ENCODE data around the gene C12orf57.
A peak's percentile ranks its signal among the peaks of the same experiment; 100 is the strongest.
"Not testable (repeated sequence)": the region's sequence is repeated elsewhere in the genome, so short reads cannot be mapped to it uniquely, and the experiment has no call there.

C12orf57 gene

DNA sequence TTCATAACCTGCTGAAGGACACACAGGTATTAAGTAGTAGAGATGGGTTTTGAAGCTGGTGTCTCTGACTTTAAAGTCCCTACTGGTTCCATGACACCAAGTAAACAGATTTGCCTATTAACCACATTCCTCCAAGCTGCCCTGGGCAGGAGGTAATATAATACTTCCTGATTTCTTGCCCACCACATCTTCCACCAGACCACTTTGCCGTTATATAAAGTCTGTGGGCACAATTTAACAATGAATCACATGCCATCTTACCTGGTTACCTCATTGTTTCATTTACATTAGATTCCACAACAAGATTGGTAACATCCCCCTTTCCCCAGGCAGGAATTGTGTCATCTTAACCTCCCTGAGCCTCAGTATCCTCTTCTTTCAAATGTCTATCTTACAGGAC is 40.1 kb upstream of the C12orf57 start:
- Histone ChIP-seq H3K27me3 (replicated peaks in 2 of 5; ENCODE audit: control insufficient read depth in 4 of 5, insufficient read depth in 5 of 5, low read length in 4 of 5) (no peaks in the 10 kb centered on the region), H3K27ac (ENCODE audit: insufficient read depth in 1 of 2, low read depth in 1 of 2, low read length in 2 of 2, poor library complexity in 1 of 2, severe bottlenecking in 2 of 2) (peak overlapping the region; percentile 93 to 97), H3K36me3 (ENCODE audit: control insufficient read depth in 4 of 4, insufficient read depth in 4 of 4, low read length in 3 of 4) (peaks cover 0 to 13% (median 3%) of the 10 kb centered on the region in 4 experiments), H3K4me3 (ENCODE audit: control insufficient read depth in 1 of 7, extremely low read depth in 1 of 7, insufficient read depth in 4 of 7, low read depth in 2 of 7, low read length in 6 of 7) (peak overlapping the region in 2 of 7 experiments; percentile 70 to 85), H3K9me3 (ENCODE audit: control extremely low read depth in 1 of 5, control insufficient read depth in 4 of 5, insufficient read depth in 2 of 5, low read depth in 1 of 5, low read length in 4 of 5) (no peaks in the 10 kb centered on the region), H3K4me1 (ENCODE audit: control extremely low read depth in 1 of 4, control insufficient read depth in 4 of 4, insufficient read depth in 4 of 4, low read length in 3 of 4) (peaks cover 17 to 45% (median 40%) of the 10 kb centered on the region in 4 experiments)
- 0% methylated on average over 1 of the region's 1 CpG for WGBS (ENCODE audit: insufficient coverage)
- DNase-seq: peak; percentile 35 to 86 (median 83)
- CTCF ChIA-PET: interaction anchor here (0.8 to 12.4 kb wide), 6 partner anchors 9 to 33 kb away, joined by 3 to 105 read pairs (median 9); partner anchors contain the start of genes SPSB2 and TPI1
- POLR2A ChIA-PET: no interaction called here

DNA sequence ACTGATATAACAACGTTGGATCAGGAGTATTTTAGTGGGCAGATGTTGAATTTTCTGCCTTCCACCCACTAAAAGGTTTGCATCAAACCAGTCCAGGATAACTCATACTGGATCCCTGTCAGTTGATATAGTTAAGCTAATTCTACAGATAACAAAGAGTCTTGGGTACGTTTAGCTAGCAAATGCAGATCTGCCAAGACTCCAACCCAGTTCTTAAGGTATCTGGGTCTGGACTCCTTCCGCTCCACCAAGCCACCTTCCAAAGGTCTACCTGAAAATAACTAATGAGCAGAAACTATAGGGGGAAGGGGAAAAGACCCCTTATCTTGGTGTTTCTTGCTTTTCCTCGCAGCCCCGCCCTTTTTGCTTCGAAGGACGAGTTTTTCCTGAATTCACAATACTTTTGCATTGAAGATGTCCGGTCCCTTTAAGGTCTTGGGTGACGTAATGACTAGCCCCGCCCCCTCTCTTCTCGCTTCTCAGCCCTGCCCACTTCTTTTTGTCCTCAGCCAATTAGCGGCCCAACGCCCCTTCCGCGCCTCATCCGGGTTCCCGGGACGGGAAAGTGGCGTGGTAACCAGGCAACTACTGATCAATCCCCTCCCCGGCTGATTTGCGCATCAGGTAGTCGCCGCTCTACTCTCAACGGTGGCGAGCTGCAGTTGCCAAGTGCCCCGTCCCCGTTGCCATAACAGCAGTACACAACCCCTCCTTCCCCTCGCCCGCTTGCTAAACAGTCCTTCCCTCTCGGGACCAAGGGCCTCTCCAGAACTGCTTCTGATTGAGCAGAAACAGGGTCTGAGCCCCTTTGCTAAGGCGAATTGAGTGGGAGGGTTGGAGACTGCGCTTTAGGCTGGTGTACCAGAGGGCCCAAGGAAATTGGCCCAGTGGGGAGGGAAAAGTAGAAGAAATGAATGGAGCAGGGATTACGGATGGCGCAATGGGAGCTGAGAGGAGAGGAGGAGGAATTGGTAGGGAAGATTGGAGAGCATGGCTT is 39.2 kb upstream of the C12orf57 start, which contains the start of gene LRRC23:
LRRC23 (plus strand) TSS at position 543 of the 997 bp plus-strand sequence. CDS start 812 bp downstream, outside the sequence.
- POLR2A ChIA-PET: interaction anchor here (0.7 to 1.4 kb wide), 2 partner anchors 33 to 113 kb away, joined by 3 to 6 read pairs; no protein-coding TSS in a partner anchor
- 5% methylated on average over 26 of the region's 34 CpGs for WGBS (ENCODE audit: insufficient coverage)

DNA sequence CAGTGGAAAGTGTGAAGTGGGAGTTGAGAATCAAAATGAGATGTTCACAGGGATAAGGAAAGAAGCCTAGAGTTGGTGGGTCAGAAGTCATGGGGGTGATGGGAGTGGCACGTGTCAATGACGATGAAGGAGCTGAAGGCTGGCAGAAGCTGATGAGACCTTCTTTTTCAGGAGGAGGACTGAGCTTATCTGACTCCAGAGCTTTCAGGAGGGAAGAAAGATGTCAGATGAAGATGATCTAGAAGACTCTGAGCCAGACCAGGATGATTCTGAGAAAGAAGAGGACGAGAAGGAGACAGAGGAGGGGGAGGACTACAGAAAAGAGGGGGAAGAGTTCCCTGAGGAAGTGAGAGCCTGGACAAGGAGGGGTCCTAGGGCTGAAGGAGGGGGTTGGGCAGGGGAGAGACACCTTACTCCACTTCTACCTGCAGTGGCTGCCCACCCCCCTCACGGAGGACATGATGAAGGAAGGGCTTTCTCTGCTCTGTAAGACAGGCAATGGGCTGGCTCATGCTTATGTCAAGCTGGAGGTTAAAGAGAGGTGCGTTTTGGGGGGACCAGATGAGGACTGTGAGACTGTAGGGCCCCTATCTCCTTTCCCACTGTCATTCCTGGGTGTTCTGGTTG is 38.3 kb upstream of the C12orf57 start:
- CTCF ChIA-PET: interaction anchor here (0.7 to 12.4 kb wide), 7 partner anchors 12 to 203 kb away, joined by 3 to 105 read pairs (median 4); partner anchors contain the start of genes SPSB2 and TPI1
- peaks cover 0 to 13% (median 3%) of the 10 kb centered on the region in 4 experiments for H3K36me3 ChIP-seq (ENCODE audit: control insufficient read depth in 4 of 4, insufficient read depth in 4 of 4, low read length in 3 of 4)
- H3K4me1 ChIP-seq (ENCODE audit: control extremely low read depth in 1 of 4, control insufficient read depth in 4 of 4, insufficient read depth in 4 of 4, low read length in 3 of 4): peaks cover 15 to 29% (median 26%) of the 10 kb centered on the region in 4 experiments
- no peak for DNase-seq
- POLR2A ChIA-PET: interaction anchor here (0.6 to 1.4 kb wide), 3 partner anchors 32 to 112 kb away, joined by 3 to 6 read pairs (median 4); no protein-coding TSS in a partner anchor
- no peaks in the 10 kb centered on the region for H3K27me3 ChIP-seq (replicated peaks in 2 of 5; ENCODE audit: control insufficient read depth in 4 of 5, insufficient read depth in 5 of 5, low read length in 4 of 5)
- WGBS (ENCODE audit: insufficient coverage): 94% methylated on average over 4 of the region's 5 CpGs
- peak overlapping the region; percentile 93 to 97 for H3K27ac ChIP-seq (ENCODE audit: insufficient read depth in 1 of 2, low read depth in 1 of 2, low read length in 2 of 2, poor library complexity in 1 of 2, severe bottlenecking in 2 of 2)
- peak overlapping the region in 6 of 7 experiments; percentile 70 to 87 (median 78) for H3K4me3 ChIP-seq (ENCODE audit: control insufficient read depth in 1 of 7, extremely low read depth in 1 of 7, insufficient read depth in 4 of 7, low read depth in 2 of 7, low read length in 6 of 7)
- no peaks in the 10 kb centered on the region for H3K9me3 ChIP-seq (ENCODE audit: control extremely low read depth in 1 of 5, control insufficient read depth in 4 of 5, insufficient read depth in 2 of 5, low read depth in 1 of 5, low read length in 4 of 5)

More for the DNA sequence above, 39.2 kb upstream of the C12orf57 start, which contains the start of gene LRRC23:
- Histone ChIP-seq H3K9me3 (ENCODE audit: control extremely low read depth in 1 of 5, control insufficient read depth in 4 of 5, insufficient read depth in 2 of 5, low read depth in 1 of 5, low read length in 4 of 5) (no peaks in the 10 kb centered on the region), H3K27ac (ENCODE audit: insufficient read depth in 1 of 2, low read depth in 1 of 2, low read length in 2 of 2, poor library complexity in 1 of 2, severe bottlenecking in 2 of 2) (peak within 1 kb of the TSS; percentile 93 to 97), H3K4me1 (ENCODE audit: control extremely low read depth in 1 of 4, control insufficient read depth in 4 of 4, insufficient read depth in 4 of 4, low read length in 3 of 4) (peaks cover 17 to 39% (median 35%) of the 10 kb centered on the region in 4 experiments), H3K36me3 (ENCODE audit: control insufficient read depth in 4 of 4, insufficient read depth in 4 of 4, low read length in 3 of 4) (peaks cover 0 to 13% (median 3%) of the 10 kb centered on the region in 4 experiments), H3K27me3 (replicated peaks in 2 of 5; ENCODE audit: control insufficient read depth in 4 of 5, insufficient read depth in 5 of 5, low read length in 4 of 5) (no peaks in the 10 kb centered on the region), H3K4me3 (ENCODE audit: control insufficient read depth in 1 of 7, extremely low read depth in 1 of 7, insufficient read depth in 4 of 7, low read depth in 2 of 7, low read length in 6 of 7) (peak within 1 kb of the TSS; percentile 54 to 87 (median 73))
- CTCF ChIA-PET: interaction anchor here (0.6 to 12.4 kb wide), 9 partner anchors 10 to 204 kb away, joined by 3 to 105 read pairs (median 3); partner anchors contain the start of genes SPSB2 and TPI1
- DNase-seq: peak; percentile 96 to 98 (median 97)

DNA sequence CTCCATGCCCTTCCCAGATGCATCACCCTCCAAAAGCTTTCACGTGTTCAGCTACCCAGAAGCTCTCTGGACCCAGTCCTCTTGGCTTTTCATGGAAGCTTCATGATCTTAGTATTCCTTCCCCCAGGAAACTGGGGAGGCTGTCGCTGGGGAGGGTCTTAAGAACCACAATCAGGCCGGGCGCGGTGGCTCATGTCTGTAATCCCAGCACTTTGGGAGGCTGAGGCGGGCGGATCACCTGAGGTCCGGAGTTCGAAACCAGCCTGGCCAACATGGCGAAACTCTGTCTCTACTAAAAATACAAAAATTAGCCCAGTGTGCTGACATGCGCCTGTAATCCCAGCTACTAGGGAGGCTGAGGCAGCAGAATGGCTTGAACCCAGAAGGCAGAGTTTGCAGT is 35.7 kb upstream of the C12orf57 start:
- H3K27ac ChIP-seq (ENCODE audit: insufficient read depth in 1 of 2, low read depth in 1 of 2, low read length in 2 of 2, poor library complexity in 1 of 2, severe bottlenecking in 2 of 2); H3K27me3 ChIP-seq (replicated peaks in 2 of 5; ENCODE audit: control insufficient read depth in 4 of 5, insufficient read depth in 5 of 5, low read length in 4 of 5); DNase-seq; H3K9me3 ChIP-seq (ENCODE audit: control extremely low read depth in 1 of 5, control insufficient read depth in 4 of 5, insufficient read depth in 2 of 5, low read depth in 1 of 5, low read length in 4 of 5); H3K4me3 ChIP-seq (ENCODE audit: control insufficient read depth in 1 of 7, extremely low read depth in 1 of 7, insufficient read depth in 4 of 7, low read depth in 2 of 7, low read length in 6 of 7): not testable (repeated sequence)
- ChIA-PET POLR2A (interaction anchor here (0.5 kb wide), 1 partner anchor 335 kb away, joined by 5 read pairs; no protein-coding TSS in a partner anchor), CTCF (interaction anchor here (1.1 to 12.4 kb wide), 10 partner anchors 9 to 55 kb away, joined by 3 to 105 read pairs (median 4); partner anchors contain the start of genes SPSB2 and TPI1)
- peaks cover 15 to 25% (median 24%) of the 10 kb centered on the region in 4 experiments for H3K4me1 ChIP-seq (ENCODE audit: control extremely low read depth in 1 of 4, control insufficient read depth in 4 of 4, insufficient read depth in 4 of 4, low read length in 3 of 4)
- peaks cover 0 to 13% (median 3%) of the 10 kb centered on the region in 4 experiments for H3K36me3 ChIP-seq (ENCODE audit: control insufficient read depth in 4 of 4, insufficient read depth in 4 of 4, low read length in 3 of 4)
- 96% methylated on average over 8 of the region's 11 CpGs for WGBS (ENCODE audit: insufficient coverage)

DNA sequence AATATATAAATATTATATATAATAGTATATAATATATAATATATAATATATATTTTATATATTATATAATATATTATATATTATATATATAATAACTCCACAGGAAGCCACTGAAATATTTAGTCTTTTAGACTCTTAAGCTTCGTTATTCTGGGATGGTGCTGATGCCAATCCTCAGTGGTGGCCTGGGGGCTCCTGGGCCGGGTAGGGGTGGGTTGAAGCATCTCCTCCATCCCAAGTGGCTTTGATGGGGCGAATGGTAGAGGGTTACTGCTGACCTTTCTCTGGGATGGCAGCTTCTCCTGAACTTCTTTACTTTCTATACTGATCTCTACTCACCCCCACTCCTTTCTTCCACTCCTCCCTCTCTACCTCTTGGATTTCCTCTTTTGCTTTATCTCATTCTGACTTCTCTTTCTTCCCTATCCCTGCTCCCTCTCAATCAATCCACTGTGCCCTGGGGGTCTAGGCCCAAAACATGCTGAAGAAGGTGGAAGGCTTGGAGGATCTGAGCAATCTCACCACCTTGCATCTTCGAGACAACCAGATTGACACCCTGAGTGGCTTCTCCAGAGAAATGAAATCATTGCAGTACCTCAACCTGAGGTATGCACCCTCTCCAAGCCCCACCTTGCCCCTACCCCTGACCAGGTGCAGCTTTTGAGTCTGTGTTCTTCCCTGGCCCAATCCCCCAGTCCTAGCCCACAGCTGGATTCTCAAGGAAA is 34.2 kb upstream of the C12orf57 start:
- POLR2A ChIA-PET: no interaction called here
- CTCF ChIA-PET: interaction anchor here (2.3 to 12.4 kb wide), 4 partner anchors 16 to 39 kb away, joined by 5 to 105 read pairs (median 22); partner anchors contain the start of genes SPSB2 and TPI1

More for the DNA sequence above, 34.2 kb upstream of the C12orf57 start:
- Histone ChIP-seq H3K27ac (ENCODE audit: insufficient read depth in 1 of 2, low read depth in 1 of 2, low read length in 2 of 2, poor library complexity in 1 of 2, severe bottlenecking in 2 of 2) (no peak overlapping the region), H3K9me3 (ENCODE audit: control extremely low read depth in 1 of 5, control insufficient read depth in 4 of 5, insufficient read depth in 2 of 5, low read depth in 1 of 5, low read length in 4 of 5) (no peaks in the 10 kb centered on the region), H3K36me3 (ENCODE audit: control insufficient read depth in 4 of 4, insufficient read depth in 4 of 4, low read length in 3 of 4) (peaks cover 0 to 13% (median 3%) of the 10 kb centered on the region in 4 experiments), H3K4me3 (ENCODE audit: control insufficient read depth in 1 of 7, extremely low read depth in 1 of 7, insufficient read depth in 4 of 7, low read depth in 2 of 7, low read length in 6 of 7) (no peak overlapping the region), H3K4me1 (ENCODE audit: control extremely low read depth in 1 of 4, control insufficient read depth in 4 of 4, insufficient read depth in 4 of 4, low read length in 3 of 4) (peaks cover 4 to 18% (median 15%) of the 10 kb centered on the region in 4 experiments), H3K27me3 (replicated peaks in 2 of 5; ENCODE audit: control insufficient read depth in 4 of 5, insufficient read depth in 5 of 5, low read length in 4 of 5) (no peaks in the 10 kb centered on the region)
- WGBS (ENCODE audit: insufficient coverage): 100% methylated on average over 2 of the region's 4 CpGs
- DNase-seq: peak in 1 of 3 donors; percentile 39

Measured in common myeloid progenitor, CD34-positive (primary cell).